Naive B cell (primary cell): ENCODE data around the gene ATP6V1G3. TPM values are rescaled to one million over a fixed set of nuclear protein-coding genes. Genes with fewer than 3 reads are reported as not detected.
A peak's percentile ranks its signal among the peaks of the same experiment; 100 is the strongest.
"Not testable (repeated sequence)": the region's sequence is repeated elsewhere in the genome, so short reads cannot be mapped to it uniquely, and the experiment has no call there.

Experiments used
- ATAC-seq, 2 donors: fragments of 150-1000 bp; cut with Tn5 transposase; 2 replicates each; pipeline ENCODE4 v1.10.0; 2021; ENCODE audit warnings: low read depth in 2 of 2, mild to moderate bottlenecking in 2 of 2, moderate library complexity in 2 of 2
- DNase-seq: peaks from one replicate; pipeline ENCODE4 v3.0.0; 2022
- H3K27ac Mint-ChIP-seq, 6 donors: one replicate each; pipeline ENCODE4 v1.8.0; 2020 to 2022; ENCODE audit warnings: mild to moderate bottlenecking in 6 of 6, mixed read lengths in 6 of 6, moderate library complexity in 5 of 6, inconsistent platforms in 2 of 6
- H3K27me3 Mint-ChIP-seq, 3 donors: one replicate each; pipeline ENCODE4 v1.8.0; 2021 to 2022; ENCODE audit warnings: mixed read lengths in 3 of 3, mild to moderate bottlenecking in 1 of 3
- H3K36me3 Mint-ChIP-seq, 2 donors: one replicate each; pipeline ENCODE4 v1.8.0; 2020 to 2022; ENCODE audit warnings: mixed read lengths in 2 of 2, inconsistent platforms in 1 of 2, mild to moderate bottlenecking in 1 of 2
- H3K4me1 Mint-ChIP-seq, 3 donors: one replicate each; pipeline ENCODE4 v1.8.0; 2020 to 2022; ENCODE audit warnings: mixed read lengths in 3 of 3, inconsistent platforms in 1 of 3, mild to moderate bottlenecking in 1 of 3, moderate library complexity in 1 of 3
- H3K4me3 Mint-ChIP-seq, 8 donors: one replicate each; pipeline ENCODE4 v1.8.0; 2020 to 2022; ENCODE audit warnings: mild to moderate bottlenecking in 8 of 8, mixed read lengths in 8 of 8, moderate library complexity in 8 of 8, inconsistent platforms in 2 of 8
- H3K9me3 Mint-ChIP-seq, 7 donors: one replicate each; pipeline ENCODE4 v1.8.0; 2020 to 2022; ENCODE audit warnings: mixed read lengths in 7 of 7, mild to moderate bottlenecking in 5 of 7, inconsistent platforms in 2 of 7, moderate library complexity in 1 of 7
- polyA plus RNA-seq, 6 donors: library from polyadenylated mRNA; unstranded; fragments of 300-500 nt; fragmentation: Illumina TruSeq; gene quantifications; one replicate each; pipeline ENCODE4 v1.2.3, GENCODE V29; 2021; ENCODE audit warnings: low read depth in 6 of 6

ATP6V1G3 gene
- polyA plus RNA-seq, 6 donors from 2014 or later = not detected

DNA sequence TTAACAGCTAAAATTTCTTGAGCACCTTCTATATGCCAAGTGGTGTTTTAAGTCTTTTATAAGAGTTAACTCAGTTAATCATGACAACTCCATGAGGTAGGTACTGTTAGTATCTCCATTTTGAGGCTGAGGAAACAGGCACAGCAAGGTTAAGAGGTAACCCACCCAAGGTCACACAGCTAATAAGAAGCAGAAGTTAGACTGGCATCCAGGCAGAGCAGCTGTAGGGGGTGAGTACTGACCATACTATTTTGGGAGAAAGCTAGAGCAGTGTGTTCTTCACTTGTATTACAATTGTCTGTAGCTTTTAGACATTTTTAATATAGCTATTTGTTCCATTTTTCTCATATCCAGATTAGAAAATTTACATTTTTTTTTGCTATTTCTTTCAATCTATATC, 4.8 kb downstream of the ATP6V1G3 start:
- DNase-seq (no peak), ATAC-seq (peak; percentile 40 to 62)
- Mint-ChIP-seq H3K4me3 (peak overlapping the region in 2 of 8 donors; percentile 54 to 67), H3K27me3 (no peaks in the 10 kb centered on the region), H3K4me1 (peaks cover 66 to 90% (median 76%) of the 10 kb centered on the region in 3 donors), H3K36me3 (peaks cover 0 to 15% of the 10 kb centered on the region in 2 donors), H3K27ac (peak overlapping the region in 3 of 6 donors; percentile 70 to 95 (median 90)), H3K9me3 (peaks cover 0 to 12% (median 0%) of the 10 kb centered on the region in 7 donors)

DNA sequence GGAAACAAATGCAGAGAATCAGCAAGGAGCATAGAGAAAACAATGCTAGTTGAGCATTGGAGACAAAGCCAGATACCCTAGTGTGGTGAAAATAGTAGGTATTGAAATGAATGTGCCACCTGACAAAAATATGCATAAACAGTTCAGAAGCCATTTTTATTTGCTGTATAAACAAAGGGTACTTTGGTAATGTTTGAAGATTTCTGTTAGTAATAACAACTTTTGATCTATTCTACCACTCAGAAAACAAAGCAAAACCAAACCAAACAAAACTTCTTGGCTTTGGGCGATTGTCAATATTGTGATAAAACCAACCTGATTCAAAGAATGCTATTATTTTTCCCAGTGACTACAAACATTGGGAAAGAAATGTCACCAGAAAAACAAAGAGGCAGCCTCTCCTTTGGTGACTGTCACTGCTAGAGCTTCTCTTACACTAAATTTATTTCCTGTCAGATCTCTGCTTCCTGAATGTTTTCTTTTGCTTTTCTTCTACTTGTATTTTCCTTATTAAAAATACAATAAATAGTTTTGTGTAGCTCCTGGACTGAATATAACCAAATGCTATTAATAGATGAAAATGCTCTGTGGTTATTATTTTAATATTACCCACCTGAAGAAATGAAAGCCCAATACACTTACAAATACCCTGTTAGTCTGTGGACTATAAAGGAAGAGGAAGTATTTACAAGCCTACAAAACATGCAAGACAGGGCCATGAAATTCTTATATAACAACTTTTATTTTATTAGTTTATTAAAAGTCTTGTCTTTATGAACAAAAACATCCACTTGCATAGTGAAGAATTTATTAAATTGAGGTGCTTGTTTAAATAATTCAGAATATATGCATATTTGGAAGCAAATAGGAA, 5.7 kb downstream of the ATP6V1G3 start:
- Mint-ChIP-seq H3K4me1 (peaks cover 65 to 92% (median 75%) of the 10 kb centered on the region in 3 donors), H3K4me3 (peak overlapping the region; percentile 8 to 85 (median 64)), H3K27me3 (no peaks in the 10 kb centered on the region), H3K9me3 (peaks cover 0 to 12% (median 0%) of the 10 kb centered on the region in 7 donors), H3K27ac (peak overlapping the region; percentile 14 to 89 (median 74)), H3K36me3 (peaks cover 0 to 15% of the 10 kb centered on the region in 2 donors)
- DNase-seq = no peak
- peak; percentile 60 to 68 for ATAC-seq

DNA sequence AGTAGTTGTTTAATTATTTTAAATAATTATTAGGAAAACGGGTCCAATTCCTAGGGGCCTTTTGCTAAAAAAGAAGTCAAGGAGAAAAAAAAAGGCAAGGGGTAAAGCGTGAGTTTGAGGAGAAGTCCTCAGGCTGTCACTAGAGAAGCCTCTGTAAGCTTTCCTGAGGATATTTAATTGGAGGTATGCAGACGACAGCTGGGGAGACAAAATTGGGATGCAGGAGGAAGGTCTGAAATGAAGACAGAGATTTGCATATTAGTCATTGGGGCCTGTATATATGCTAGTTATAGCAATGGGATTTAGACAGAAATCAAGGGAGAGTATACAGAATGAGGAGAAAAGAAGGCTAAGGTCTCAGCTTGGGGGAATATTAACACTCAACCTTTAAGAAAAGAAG, 8.6 kb downstream of the ATP6V1G3 start:
- DNase-seq (no peak), ATAC-seq (no peak)
- Mint-ChIP-seq H3K9me3 (peaks cover 0 to 16% (median 0%) of the 10 kb centered on the region in 7 donors), H3K4me3 (no peak overlapping the region), H3K27me3 (no peaks in the 10 kb centered on the region), H3K4me1 (peaks cover 50 to 70% (median 58%) of the 10 kb centered on the region in 3 donors), H3K27ac (peak overlapping the region in 3 of 6 donors; percentile 3 to 56 (median 34)), H3K36me3 (peaks cover 0 to 15% of the 10 kb centered on the region in 2 donors)

DNA sequence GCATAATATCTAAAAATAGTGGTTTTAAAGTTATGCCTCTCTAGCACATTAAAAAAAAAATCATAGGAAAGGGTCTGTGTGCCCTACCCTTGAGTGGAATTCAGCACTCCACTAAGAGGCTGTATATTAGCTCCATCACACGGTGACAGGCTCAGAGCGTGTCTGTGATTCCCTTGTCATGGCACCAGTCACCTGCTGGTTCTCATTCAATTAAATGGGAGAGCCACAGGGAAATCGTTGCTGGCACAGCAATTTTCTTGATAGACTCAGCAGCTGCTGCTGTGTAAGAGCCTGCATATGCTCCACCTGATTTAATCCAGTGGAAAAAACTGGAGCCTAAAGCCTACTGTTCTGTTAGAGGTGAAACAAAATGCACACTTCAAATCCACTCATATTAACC, 9.5 kb downstream of the ATP6V1G3 start:
- Mint-ChIP-seq H3K4me1 (peaks cover 42 to 62% (median 50%) of the 10 kb centered on the region in 3 donors), H3K36me3 (peaks cover 0 to 15% of the 10 kb centered on the region in 2 donors), H3K4me3 (peak overlapping the region in 1 of 8 donors; percentile 78), H3K27me3 (no peaks in the 10 kb centered on the region), H3K27ac (peak overlapping the region in 2 of 6 donors; percentile 20 to 27), H3K9me3 (peaks cover 0 to 16% (median 0%) of the 10 kb centered on the region in 7 donors)
- no peak for ATAC-seq
- no peak for DNase-seq

GRCh38 chr1:198529414-198529813, 11.1 kb downstream of the ATP6V1G3 start:
- peak overlapping the region in 1 of 6 donors; percentile 27 for H3K27ac Mint-ChIP-seq
- peak overlapping the region in 1 of 8 donors; percentile 53 for H3K4me3 Mint-ChIP-seq
- no peaks in the 10 kb centered on the region for H3K27me3 Mint-ChIP-seq
- ATAC-seq (no peak), DNase-seq (no peak)
- peaks cover 37 to 54% (median 46%) of the 10 kb centered on the region in 3 donors for H3K4me1 Mint-ChIP-seq
- peaks cover 0 to 16% (median 0%) of the 10 kb centered on the region in 7 donors for H3K9me3 Mint-ChIP-seq
- peaks cover 0 to 15% of the 10 kb centered on the region in 2 donors for H3K36me3 Mint-ChIP-seq

DNA sequence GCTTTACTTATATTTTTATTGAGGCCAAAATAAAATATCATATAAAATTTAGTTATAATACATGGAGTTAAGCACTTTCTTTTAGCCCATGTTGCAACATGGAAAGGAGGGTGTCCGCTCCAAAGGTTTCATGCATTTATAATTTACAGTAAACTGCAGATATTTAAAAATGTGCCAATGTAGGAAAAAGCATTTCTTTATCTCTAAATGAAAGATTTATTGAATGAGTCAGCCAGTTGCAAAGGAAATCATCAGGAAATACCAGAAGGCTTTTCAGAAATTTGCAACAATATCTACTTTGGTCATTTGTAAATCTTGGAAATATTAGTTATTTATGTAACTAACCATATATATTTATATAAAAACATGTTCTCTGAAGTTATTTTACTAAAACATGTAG, 12.1 kb downstream of the ATP6V1G3 start:
- H3K4me1 Mint-ChIP-seq = peaks cover 30 to 54% (median 44%) of the 10 kb centered on the region in 3 donors
- DNase-seq (no peak), ATAC-seq (no peak)
- peaks cover 0 to 14% (median 0%) of the 10 kb centered on the region in 7 donors for H3K9me3 Mint-ChIP-seq
- H3K4me3 Mint-ChIP-seq = no peak overlapping the region
- no peak overlapping the region for H3K27ac Mint-ChIP-seq
- peaks cover 0 to 13% of the 10 kb centered on the region in 2 donors for H3K36me3 Mint-ChIP-seq
- no peaks in the 10 kb centered on the region for H3K27me3 Mint-ChIP-seq

- peak overlapping the region in 3 of 8 donors; percentile 58 to 91 (median 82) for H3K4me3 Mint-ChIP-seq
These were observed 15.9 kb downstream of the ATP6V1G3 start for GRCh38 chr1:198524556-198524955.

GRCh38 chr1:198524127-198524526, 16.4 kb downstream of the ATP6V1G3 start:
- H3K36me3 Mint-ChIP-seq, H3K9me3 Mint-ChIP-seq, ATAC-seq, H3K27me3 Mint-ChIP-seq, DNase-seq: not testable (repeated sequence)
- peak overlapping the region in 5 of 6 donors; percentile 60 to 93 (median 83) for H3K27ac Mint-ChIP-seq
- H3K4me3 Mint-ChIP-seq = peak overlapping the region in 7 of 8 donors; percentile 25 to 91 (median 81)
- H3K4me1 Mint-ChIP-seq = peaks cover 21 to 43% (median 38%) of the 10 kb centered on the region in 3 donors

More at GRCh38 chr1:198524556-198524955, 15.9 kb downstream of the ATP6V1G3 start:
- DNase-seq = no peak
- Mint-ChIP-seq H3K4me1 (peaks cover 17 to 40% (median 33%) of the 10 kb centered on the region in 3 donors), H3K9me3 (peaks cover 0 to 3% (median 0%) of the 10 kb centered on the region in 7 donors), H3K27ac (peak overlapping the region in 3 of 6 donors; percentile 72 to 93 (median 91)), H3K27me3 (no peaks in the 10 kb centered on the region), H3K36me3 (no peaks in the 10 kb centered on the region)
- ATAC-seq = no peak

- Mint-ChIP-seq H3K4me3 (peak overlapping the region; percentile 48 to 91 (median 80)), H3K27ac (peak overlapping the region; percentile 80 to 95 (median 89)), H3K27me3 (no peaks in the 10 kb centered on the region), H3K36me3 (no peaks in the 10 kb centered on the region), H3K9me3 (peaks cover 0 to 3% (median 0%) of the 10 kb centered on the region in 7 donors), H3K4me1 (peaks cover 26 to 46% (median 45%) of the 10 kb centered on the region in 3 donors)
- DNase-seq = peak; percentile 28
- peak; percentile 61 to 85 for ATAC-seq
These were observed 17.1 kb downstream of the ATP6V1G3 start for GRCh38 chr1:198523182-198523950.

DNA sequence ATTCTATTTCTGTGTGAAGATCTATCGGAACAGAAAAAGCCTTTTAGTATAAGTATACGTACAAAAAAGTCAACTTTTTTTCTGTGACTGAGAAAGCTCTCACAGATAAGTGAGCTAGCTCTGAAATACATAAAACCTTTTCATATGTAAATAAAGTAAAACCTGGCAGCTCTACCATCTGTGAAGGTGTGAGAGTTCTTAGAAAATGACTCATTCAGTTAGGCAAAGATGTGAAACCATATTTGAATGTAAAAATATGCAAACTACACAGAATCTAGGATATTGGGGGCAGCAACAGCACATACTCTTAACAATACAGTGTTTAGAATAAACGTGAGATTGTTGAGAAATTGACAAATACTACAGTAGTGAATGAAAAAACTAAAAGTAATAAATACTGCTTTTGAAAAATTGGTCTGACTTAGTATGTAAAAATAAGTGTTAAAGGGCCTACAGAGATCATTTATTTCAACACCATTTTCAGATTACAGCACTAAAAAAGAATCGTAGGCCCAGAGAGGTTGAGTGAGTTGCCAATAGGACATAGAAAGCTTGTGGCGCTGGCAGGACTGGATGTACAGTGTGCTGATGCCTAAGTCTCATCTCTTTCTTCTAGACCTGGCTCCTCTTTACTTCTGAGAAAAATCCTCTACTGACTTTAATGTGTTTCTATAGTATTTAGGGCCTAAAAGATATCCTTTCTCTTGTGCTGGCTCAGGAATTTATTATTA, 19.8 kb downstream of the ATP6V1G3 start:
- DNase-seq (peak; percentile 12), ATAC-seq (peak; percentile 48 to 78)
- Mint-ChIP-seq H3K4me3 (peak overlapping the region in 2 of 8 donors; percentile 32 to 41), H3K36me3 (no peaks in the 10 kb centered on the region), H3K27me3 (no peaks in the 10 kb centered on the region), H3K9me3 (no peaks in the 10 kb centered on the region), H3K27ac (peak overlapping the region in 5 of 6 donors; percentile 36 to 88 (median 62)), H3K4me1 (peaks cover 18 to 42% (median 35%) of the 10 kb centered on the region in 3 donors)

DNA sequence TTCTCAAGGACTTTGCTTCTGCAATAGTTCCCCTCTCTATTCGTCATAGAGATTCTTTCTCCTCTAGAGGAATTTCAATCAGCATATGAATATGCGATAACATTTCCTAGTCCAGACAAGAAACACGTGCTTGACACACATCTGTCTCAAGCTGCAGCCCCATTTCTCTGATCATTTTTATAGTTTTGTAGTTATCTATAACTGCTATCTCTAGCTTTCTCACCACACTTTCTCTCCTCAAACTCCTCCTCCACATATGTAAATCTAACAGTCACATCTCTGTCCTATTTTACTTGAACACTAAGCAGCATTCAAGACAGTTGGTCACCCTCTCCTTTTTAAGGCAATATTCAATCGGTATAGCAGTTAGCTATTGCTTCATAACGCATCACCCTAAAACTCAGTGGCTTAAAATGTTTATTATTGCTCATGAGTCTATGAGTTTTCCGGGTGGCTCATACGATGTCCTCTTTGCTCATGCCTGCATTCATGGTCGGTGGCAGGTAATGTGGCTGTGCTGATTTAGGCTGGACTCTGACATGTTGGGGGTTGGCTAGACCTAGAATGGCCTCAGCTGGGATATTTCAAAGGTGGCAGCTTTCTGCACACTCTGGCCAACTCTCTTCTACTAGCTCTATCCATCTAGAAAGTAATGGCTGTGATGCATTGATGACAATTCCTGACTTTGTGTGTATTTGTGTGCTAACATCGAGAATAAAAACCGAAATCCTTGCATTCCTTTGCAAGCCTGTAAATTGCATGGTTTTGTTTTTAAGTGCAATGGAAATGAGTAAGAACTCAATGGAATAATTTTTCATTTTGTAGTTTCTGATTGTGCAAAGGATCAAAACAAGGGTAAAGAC, 20.6 kb downstream of the ATP6V1G3 start:
- H3K9me3 Mint-ChIP-seq = no peaks in the 10 kb centered on the region
- H3K27ac Mint-ChIP-seq = peak overlapping the region; percentile 45 to 92 (median 58)
- no peaks in the 10 kb centered on the region for H3K27me3 Mint-ChIP-seq
- DNase-seq = no peak
- H3K36me3 Mint-ChIP-seq = no peaks in the 10 kb centered on the region
- peaks cover 18 to 42% (median 42%) of the 10 kb centered on the region in 3 donors for H3K4me1 Mint-ChIP-seq
- ATAC-seq = no peak
- peak overlapping the region in 4 of 8 donors; percentile 2 to 52 (median 31) for H3K4me3 Mint-ChIP-seq
